ENCODE data around the gene SLC13A4.

SLC13A4 gene

GRCh38 chr7:135771051-135771450 is 43.1 kb upstream of the SLC13A4 start:
- no peak for DNase-seq (ENCODE audit: low read depth, low spot score)
- Histone ChIP-seq H3K36me3 (ENCODE audit: insufficient read depth, insufficient read length, low read length) (no peaks in the 10 kb centered on the region), H3K9me3 (ENCODE audit: insufficient read depth, low read length) (no peaks in the 10 kb centered on the region), H3K4me1 (ENCODE audit: insufficient read depth, insufficient read length) (peaks cover 2% of the 10 kb centered on the region), H3K27me3 (ENCODE audit: insufficient read depth, insufficient read length) (no peaks in the 10 kb centered on the region), H3K9ac (ENCODE audit: insufficient read length, low read depth) (no peak overlapping the region), H3K4me3 (ENCODE audit: insufficient read length, low read depth) (no peak overlapping the region)
- no peak for TF ChIP-seq YY1 (IDR thresholded peaks at IDR 0.05; ENCODE audit: insufficient read depth, insufficient read length)
- no peak for TF ChIP-seq ZNF274 (IDR thresholded peaks at IDR 0.05; ENCODE audit: low read depth, low read length)
- TF ChIP-seq SUZ12 (IDR thresholded peaks at IDR 0.05; ENCODE audit: extremely low read depth, insufficient read depth, insufficient read length), result no peak

- TF ChIP-seq ZNF274 (IDR thresholded peaks at IDR 0.05; ENCODE audit: low read depth, low read length) (no peak), SUZ12 (IDR thresholded peaks at IDR 0.05; ENCODE audit: extremely low read depth, insufficient read depth, insufficient read length) (no peak), YY1 (IDR thresholded peaks at IDR 0.05; ENCODE audit: insufficient read depth, insufficient read length) (no peak)
- H3K9me3 ChIP-seq (ENCODE audit: insufficient read depth, low read length), result no peaks in the 10 kb centered on the region
- H3K27me3 ChIP-seq (ENCODE audit: insufficient read depth, insufficient read length), result no peaks in the 10 kb centered on the region
- no peak overlapping the region for H3K9ac ChIP-seq (ENCODE audit: insufficient read length, low read depth)
- H3K4me3 ChIP-seq (ENCODE audit: insufficient read length, low read depth), result no peak overlapping the region
- H3K4me1 ChIP-seq (ENCODE audit: insufficient read depth, insufficient read length), result peaks cover 2% of the 10 kb centered on the region
- H3K36me3 ChIP-seq (ENCODE audit: insufficient read depth, insufficient read length, low read length), result no peaks in the 10 kb centered on the region
- no peak for DNase-seq (ENCODE audit: low read depth, low spot score)
These were observed 42.2 kb upstream of the SLC13A4 start for GRCh38 chr7:135770139-135770710.

GRCh38 chr7:135769005-135769802 is 41.2 kb upstream of the SLC13A4 start:
- H3K4me1 ChIP-seq (ENCODE audit: insufficient read depth, insufficient read length), result peaks cover under 1% of the 10 kb centered on the region
- H3K36me3 ChIP-seq (ENCODE audit: insufficient read depth, insufficient read length, low read length), result no peaks in the 10 kb centered on the region
- H3K9me3 ChIP-seq (ENCODE audit: insufficient read depth, low read length), result no peaks in the 10 kb centered on the region
- H3K4me3 ChIP-seq (ENCODE audit: insufficient read length, low read depth), result no peak overlapping the region
- H3K9ac ChIP-seq (ENCODE audit: insufficient read length, low read depth), result no peak overlapping the region
- H3K27me3 ChIP-seq (ENCODE audit: insufficient read depth, insufficient read length), result no peaks in the 10 kb centered on the region
- TF ChIP-seq ZNF274 (IDR thresholded peaks at IDR 0.05; ENCODE audit: low read depth, low read length) (no peak), YY1 (IDR thresholded peaks at IDR 0.05; ENCODE audit: insufficient read depth, insufficient read length) (no peak), SUZ12 (IDR thresholded peaks at IDR 0.05; ENCODE audit: extremely low read depth, insufficient read depth, insufficient read length) (no peak)
- DNase-seq (ENCODE audit: low read depth, low spot score), result no peak

- no peak overlapping the region for H3K9ac ChIP-seq (ENCODE audit: insufficient read length, low read depth)
- no peaks in the 10 kb centered on the region for H3K4me1 ChIP-seq (ENCODE audit: insufficient read depth, insufficient read length)
- no peaks in the 10 kb centered on the region for H3K36me3 ChIP-seq (ENCODE audit: insufficient read depth, insufficient read length, low read length)
- no peaks in the 10 kb centered on the region for H3K9me3 ChIP-seq (ENCODE audit: insufficient read depth, low read length)
- H3K27me3 ChIP-seq (ENCODE audit: insufficient read depth, insufficient read length), result no peaks in the 10 kb centered on the region
- TF ChIP-seq YY1 (IDR thresholded peaks at IDR 0.05; ENCODE audit: insufficient read depth, insufficient read length) (no peak), ZNF274 (IDR thresholded peaks at IDR 0.05; ENCODE audit: low read depth, low read length) (no peak), SUZ12 (IDR thresholded peaks at IDR 0.05; ENCODE audit: extremely low read depth, insufficient read depth, insufficient read length) (no peak)
- no peak overlapping the region for H3K4me3 ChIP-seq (ENCODE audit: insufficient read length, low read depth)
- no peak for DNase-seq (ENCODE audit: low read depth, low spot score)
These were observed 40.5 kb upstream of the SLC13A4 start for GRCh38 chr7:135768467-135768866.

- no peaks in the 10 kb centered on the region for H3K9me3 ChIP-seq (ENCODE audit: insufficient read depth, low read length)
- H3K9ac ChIP-seq (ENCODE audit: insufficient read length, low read depth), result no peak overlapping the region
- H3K36me3 ChIP-seq (ENCODE audit: insufficient read depth, insufficient read length, low read length), result no peaks in the 10 kb centered on the region
- H3K4me3 ChIP-seq (ENCODE audit: insufficient read length, low read depth), result no peak overlapping the region
- no peaks in the 10 kb centered on the region for H3K27me3 ChIP-seq (ENCODE audit: insufficient read depth, insufficient read length)
- no peak for TF ChIP-seq ZNF274 (IDR thresholded peaks at IDR 0.05; ENCODE audit: low read depth, low read length)
- no peak for TF ChIP-seq YY1 (IDR thresholded peaks at IDR 0.05; ENCODE audit: insufficient read depth, insufficient read length)
- TF ChIP-seq SUZ12 (IDR thresholded peaks at IDR 0.05; ENCODE audit: extremely low read depth, insufficient read depth, insufficient read length), result no peak
- H3K4me1 ChIP-seq (ENCODE audit: insufficient read depth, insufficient read length), result no peaks in the 10 kb centered on the region
- DNase-seq (ENCODE audit: low read depth, low spot score), result no peak
These were observed 40.1 kb upstream of the SLC13A4 start for GRCh38 chr7:135768064-135768463.

- DNase-seq (ENCODE audit: low read depth, low spot score), result no peak
- Histone ChIP-seq H3K27me3 (ENCODE audit: insufficient read depth, insufficient read length) (no peaks in the 10 kb centered on the region), H3K4me1 (ENCODE audit: insufficient read depth, insufficient read length) (no peaks in the 10 kb centered on the region), H3K36me3 (ENCODE audit: insufficient read depth, insufficient read length, low read length) (no peaks in the 10 kb centered on the region), H3K4me3 (ENCODE audit: insufficient read length, low read depth) (no peak overlapping the region), H3K9me3 (ENCODE audit: insufficient read depth, low read length) (no peaks in the 10 kb centered on the region), H3K9ac (ENCODE audit: insufficient read length, low read depth) (no peak overlapping the region)
- TF ChIP-seq SUZ12 (IDR thresholded peaks at IDR 0.05; ENCODE audit: extremely low read depth, insufficient read depth, insufficient read length), result no peak
- no peak for TF ChIP-seq YY1 (IDR thresholded peaks at IDR 0.05; ENCODE audit: insufficient read depth, insufficient read length)
- no peak for TF ChIP-seq ZNF274 (IDR thresholded peaks at IDR 0.05; ENCODE audit: low read depth, low read length)
These were observed 35.3 kb upstream of the SLC13A4 start for GRCh38 chr7:135763261-135763660.

- no peak for TF ChIP-seq YY1 (IDR thresholded peaks at IDR 0.05; ENCODE audit: insufficient read depth, insufficient read length)
- TF ChIP-seq ZNF274 (IDR thresholded peaks at IDR 0.05; ENCODE audit: low read depth, low read length), result no peak
- TF ChIP-seq SUZ12 (IDR thresholded peaks at IDR 0.05; ENCODE audit: extremely low read depth, insufficient read depth, insufficient read length), result no peak
- no peaks in the 10 kb centered on the region for H3K4me1 ChIP-seq (ENCODE audit: insufficient read depth, insufficient read length)
- DNase-seq (ENCODE audit: low read depth, low spot score), result no peak
- no peaks in the 10 kb centered on the region for H3K36me3 ChIP-seq (ENCODE audit: insufficient read depth, insufficient read length, low read length)
- no peak overlapping the region for H3K9ac ChIP-seq (ENCODE audit: insufficient read length, low read depth)
- no peak overlapping the region for H3K4me3 ChIP-seq (ENCODE audit: insufficient read length, low read depth)
- H3K9me3 ChIP-seq (ENCODE audit: insufficient read depth, low read length), result peaks cover 4% of the 10 kb centered on the region; the same call in 1 of the 2 replicates
- no peaks in the 10 kb centered on the region for H3K27me3 ChIP-seq (ENCODE audit: insufficient read depth, insufficient read length)
These were observed 33.9 kb upstream of the SLC13A4 start for GRCh38 chr7:135761751-135762488.
